ENCODE measurements around the gene ZNF564.
A peak's percentile ranks its signal among the peaks of the same experiment; 100 is the strongest.
"Not testable (repeated sequence)": the region's sequence is repeated elsewhere in the genome, so short reads cannot be mapped to it uniquely, and the experiment has no call there.

The ZNF564 gene

DNA sequence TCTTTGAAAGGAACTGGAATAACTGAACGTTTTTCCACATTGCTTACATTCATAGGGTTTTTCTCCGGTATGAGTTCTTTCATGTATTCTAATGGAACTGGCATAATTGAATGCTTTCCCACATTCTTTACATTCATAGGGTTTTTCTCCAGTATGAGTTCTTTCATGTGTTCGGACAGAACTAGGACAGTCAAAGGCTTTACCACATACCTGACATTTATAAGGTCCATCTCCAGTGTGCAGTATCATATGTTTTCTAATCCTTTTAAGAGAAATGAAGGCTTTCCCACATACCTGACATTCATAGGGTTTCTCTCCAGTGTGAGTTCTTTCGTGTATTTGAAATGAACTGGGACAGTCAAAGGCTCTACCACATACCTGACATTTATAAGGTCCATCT, 24.7 kb downstream of the ZNF564 start:
- peaks cover 98 to 100% (median 100%) of the 10 kb centered on the region in 11 experiments for H3K36me3 ChIP-seq
- TF ChIP-seq Cebpa-rat (IDR thresholded peaks at IDR 0.05) = no peak
- no peaks in the 10 kb centered on the region for H4K20me1 ChIP-seq
- H3K9ac ChIP-seq = no peak overlapping the region
- H3K9me3 ChIP-seq (replicated peaks in 1 of 11) = peaks cover 100% of the 10 kb centered on the region in 11 experiments
- no peaks in the 10 kb centered on the region for H3K4me1 ChIP-seq
- no peak overlapping the region for H3K27ac ChIP-seq
- peak overlapping the region; percentile 30 to 54 (median 44) for H3K4me3 ChIP-seq
- no peak overlapping the region for H3K4me2 ChIP-seq
- peaks cover 0 to 8% (median 0%) of the 10 kb centered on the region in 11 experiments; a peak in 2 of 22 replicates for H3K27me3 ChIP-seq

DNA sequence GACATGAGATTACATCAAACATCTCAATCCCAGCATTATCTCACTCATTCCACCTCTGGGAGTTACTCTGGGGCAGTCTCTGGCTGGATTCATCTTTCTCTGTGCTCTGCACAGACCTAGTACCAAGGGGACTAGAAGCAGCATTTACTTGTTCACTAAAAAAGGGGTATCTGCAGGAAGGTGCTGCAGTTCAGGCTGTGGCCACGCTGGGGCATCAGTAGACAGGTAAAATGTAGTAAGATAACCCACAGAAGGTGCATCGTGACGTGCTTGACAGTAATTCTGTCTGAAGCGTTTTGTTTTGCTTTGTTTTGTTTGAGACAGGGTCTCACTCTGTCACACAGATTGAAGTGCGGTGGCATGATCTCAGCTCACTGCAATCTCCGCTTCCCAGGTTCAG, 29.3 kb downstream of the ZNF564 start:
- Histone ChIP-seq H3K27me3 (peaks cover 0 to 8% (median 0%) of the 10 kb centered on the region in 11 experiments; a peak in 2 of 22 replicates), H3K4me3 (peak overlapping the region in 4 of 10 experiments; percentile 1 to 46 (median 16); a peak in 3 of 20 replicates), H3K4me1 (no peaks in the 10 kb centered on the region), H3K36me3 (peaks cover 87 to 100% (median 92%) of the 10 kb centered on the region in 11 experiments), H3K9me3 (replicated peaks in 1 of 11) (peaks cover 100% of the 10 kb centered on the region in 11 experiments), H4K20me1 (no peaks in the 10 kb centered on the region), H3K27ac (no peak overlapping the region), H3K4me2 (no peak overlapping the region), H3K9ac (no peak overlapping the region)
- TF ChIP-seq Cebpa-rat (IDR thresholded peaks at IDR 0.05) = no peak

DNA sequence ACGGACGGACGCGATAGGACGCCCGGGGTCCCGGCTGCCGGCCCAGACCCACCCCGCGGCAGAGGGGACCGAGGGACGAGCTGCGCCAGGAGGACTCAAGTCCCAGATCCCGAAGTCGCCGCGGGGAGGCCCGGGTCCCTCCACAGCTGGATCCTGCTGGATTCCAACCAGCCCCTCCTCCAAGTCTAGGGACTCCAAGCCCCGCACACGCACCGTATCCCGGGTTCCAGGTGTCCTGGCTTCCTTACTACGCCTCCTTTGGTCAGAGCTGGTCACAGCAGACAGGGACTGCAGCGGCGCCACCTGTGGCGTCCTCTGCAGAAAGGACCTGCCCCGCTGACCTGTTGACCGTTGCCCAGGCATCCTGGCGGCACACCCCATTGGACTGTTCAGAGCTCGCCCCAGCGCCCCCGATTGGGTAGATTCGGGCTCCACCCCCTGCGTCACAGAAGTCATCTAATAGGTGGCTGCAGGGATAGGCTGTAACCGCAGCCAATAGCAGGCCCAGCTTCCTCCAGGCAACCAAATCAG, 37.7 kb downstream of the ZNF564 start:
- H3K4me1 ChIP-seq = no peaks in the 10 kb centered on the region
- no peaks in the 10 kb centered on the region for H4K20me1 ChIP-seq
- no peak overlapping the region for H3K27ac ChIP-seq
- TF ChIP-seq Cebpa-rat (IDR thresholded peaks at IDR 0.05) = no peak
- peaks cover 24 to 56% (median 40%) of the 10 kb centered on the region in 11 experiments for H3K36me3 ChIP-seq
- H3K9ac ChIP-seq = no peak overlapping the region
- H3K4me2 ChIP-seq = no peak overlapping the region
- no peak overlapping the region for H3K4me3 ChIP-seq
- H3K9me3 ChIP-seq (replicated peaks in 1 of 11) = peaks cover 76 to 100% (median 94%) of the 10 kb centered on the region in 11 experiments
- H3K27me3 ChIP-seq = no peaks in the 10 kb centered on the region

DNA sequence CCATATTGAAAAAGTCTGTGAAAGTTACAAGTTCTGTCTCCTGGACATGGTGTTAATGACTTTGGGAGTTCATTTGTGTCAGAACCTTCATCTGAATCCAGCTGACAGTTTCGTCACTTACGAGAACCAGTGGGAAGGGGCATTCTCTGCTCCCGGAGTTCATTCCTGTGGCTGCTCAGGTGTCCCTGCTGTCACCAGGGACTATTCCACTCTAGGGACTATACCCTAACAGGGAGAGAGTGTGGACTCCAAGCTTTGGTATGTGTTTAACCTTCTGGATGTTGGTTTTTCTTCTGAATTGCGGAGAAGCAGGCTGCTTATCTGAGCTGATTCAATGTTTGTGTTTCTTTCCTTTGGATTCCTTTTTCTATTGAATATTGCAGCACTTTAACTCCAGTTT, 54.2 kb downstream of the ZNF564 start:
- H3K4me3 ChIP-seq = no peak overlapping the region
- no peak overlapping the region for H3K4me2 ChIP-seq

DNA sequence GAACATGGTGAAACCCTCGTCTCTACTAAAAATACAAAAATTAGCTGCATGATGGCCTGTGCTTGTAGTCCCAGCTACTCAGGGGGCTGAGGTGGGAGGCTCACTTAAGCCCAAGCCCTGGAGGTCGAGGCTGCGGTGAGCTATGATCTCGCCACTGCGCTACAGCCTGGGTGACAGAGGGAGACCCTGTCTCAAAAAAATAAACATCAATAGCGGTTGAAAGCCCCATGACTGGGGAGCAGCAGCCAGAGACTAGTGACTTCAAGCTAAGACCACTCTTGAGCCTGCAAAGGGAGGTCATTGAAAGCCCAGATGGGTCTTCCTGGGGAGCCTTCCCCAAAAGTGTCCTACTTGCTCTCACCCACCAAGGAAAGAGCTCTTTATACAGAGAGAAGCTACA, 54.8 kb downstream of the ZNF564 start:
- Histone ChIP-seq H3K9ac (no peak overlapping the region), H3K4me1 (peaks cover 0 to 12% (median 8%) of the 10 kb centered on the region in 10 experiments; a peak in 15 of 20 replicates), H3K9me3 (replicated peaks in 1 of 11) (peaks cover 20 to 61% (median 35%) of the 10 kb centered on the region in 11 experiments), H3K27me3 (no peaks in the 10 kb centered on the region), H3K4me3 (no peak overlapping the region), H3K36me3 (no peaks in the 10 kb centered on the region), H3K27ac (no peak overlapping the region), H3K4me2 (peak overlapping the region in 1 of 11 experiments; percentile 92; a peak in 1 of 22 replicates), H4K20me1 (no peaks in the 10 kb centered on the region)
- TF ChIP-seq Cebpa-rat (IDR thresholded peaks at IDR 0.05) = no peak

More for the DNA sequence above, 54.2 kb downstream of the ZNF564 start:
- Histone ChIP-seq H3K4me1 (peaks cover 0 to 12% (median 8%) of the 10 kb centered on the region in 10 experiments; a peak in 15 of 20 replicates), H3K9ac (no peak overlapping the region), H3K9me3 (replicated peaks in 1 of 11) (peaks cover 23 to 63% (median 37%) of the 10 kb centered on the region in 11 experiments), H4K20me1 (no peaks in the 10 kb centered on the region), H3K36me3 (no peaks in the 10 kb centered on the region), H3K27ac (no peak overlapping the region), H3K27me3 (no peaks in the 10 kb centered on the region)
- no peak for TF ChIP-seq Cebpa-rat (IDR thresholded peaks at IDR 0.05)

DNA sequence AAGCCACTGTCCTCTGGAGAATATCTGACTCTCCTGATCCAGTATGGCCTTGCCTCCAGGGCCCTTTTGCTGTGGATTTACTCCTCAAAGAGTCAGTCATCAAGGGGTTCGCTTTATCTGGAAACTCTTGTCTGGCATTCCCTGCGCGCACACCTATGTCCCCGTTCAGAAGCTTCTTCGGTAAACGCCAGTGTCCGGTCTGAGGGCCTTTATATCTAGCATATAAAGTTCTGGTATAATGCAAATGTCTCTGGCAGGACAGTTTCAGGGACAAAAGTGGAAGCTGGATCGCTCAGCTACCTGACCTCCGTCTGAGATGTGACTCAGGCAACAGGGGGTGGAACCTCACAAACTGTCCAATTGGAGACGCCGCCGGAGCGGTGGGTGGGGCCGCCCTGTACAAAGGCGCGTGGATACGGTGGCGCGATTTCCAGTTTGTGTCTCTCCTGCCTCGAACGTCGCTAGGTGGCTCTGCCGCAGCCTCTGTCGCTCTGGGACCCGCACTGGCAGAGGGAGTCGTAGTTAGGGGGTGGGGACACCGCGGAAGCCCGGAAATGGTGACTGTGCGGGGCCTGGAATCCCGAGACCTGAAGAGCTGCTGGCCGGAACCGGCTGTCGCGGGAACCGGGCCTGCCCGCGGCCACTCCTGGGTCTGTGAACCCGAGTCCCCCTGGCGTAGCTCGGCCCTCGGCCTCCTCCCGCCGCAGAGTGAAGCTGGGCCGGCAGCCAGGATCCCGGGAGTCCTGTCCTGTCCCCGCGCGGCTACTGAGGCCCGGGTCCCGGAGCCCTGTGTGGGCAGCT, 56.1 kb downstream of the ZNF564 start:
- Histone ChIP-seq H3K36me3 (no peaks in the 10 kb centered on the region), H3K9me3 (replicated peaks in 1 of 11) (peaks cover 17 to 59% (median 40%) of the 10 kb centered on the region in 11 experiments), H3K4me2 (peak overlapping the region; percentile 85 to 96 (median 91)), H3K4me3 (peak overlapping the region; percentile 58 to 79 (median 69)), H3K27ac (peak overlapping the region; percentile 67 to 94 (median 88)), H3K4me1 (peaks cover 0 to 12% (median 8%) of the 10 kb centered on the region in 10 experiments; a peak in 15 of 20 replicates), H3K9ac (peak overlapping the region; percentile 77 to 92 (median 87)), H4K20me1 (no peaks in the 10 kb centered on the region), H3K27me3 (no peaks in the 10 kb centered on the region)
- no peak for TF ChIP-seq Cebpa-rat (IDR thresholded peaks at IDR 0.05)

DNA sequence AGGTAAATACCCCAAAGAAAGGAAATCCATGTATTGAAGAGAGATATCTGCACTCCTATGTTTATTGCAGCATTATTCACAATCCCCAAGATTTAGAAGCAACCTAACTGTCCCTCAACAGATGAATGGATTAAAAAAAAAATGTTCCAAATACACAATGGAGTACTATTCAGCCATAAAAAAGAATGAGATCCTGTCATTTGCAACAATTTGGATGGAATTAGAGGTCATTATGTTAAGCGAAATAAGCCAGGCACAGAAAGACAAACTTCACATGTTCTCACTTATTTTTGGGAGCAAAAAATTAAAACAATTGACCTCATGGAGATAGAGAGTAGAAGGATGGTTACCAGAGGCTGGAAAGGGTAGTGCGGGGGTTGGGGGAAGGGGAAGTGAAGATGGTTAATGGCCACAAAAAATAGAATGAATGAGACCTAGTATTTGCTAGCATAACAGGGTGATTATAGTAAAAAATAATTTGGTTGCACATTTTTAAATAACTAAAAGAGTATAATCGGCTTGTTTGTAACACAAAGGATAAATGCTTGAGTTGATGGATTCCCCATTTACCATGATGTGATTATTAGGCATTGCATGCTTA, 56.9 kb downstream of the ZNF564 start:
- H3K9me3 ChIP-seq (replicated peaks in 1 of 11) = peaks cover 15 to 54% (median 33%) of the 10 kb centered on the region in 11 experiments; a peak in 21 of 22 replicates
- H3K27me3 ChIP-seq = no peaks in the 10 kb centered on the region
- peak overlapping the region; percentile 85 to 96 (median 91); a peak in 17 of 22 replicates for H3K4me2 ChIP-seq
- peak overlapping the region in 9 of 10 experiments; percentile 58 to 71 (median 69); a peak in 13 of 20 replicates for H3K4me3 ChIP-seq
- H3K9ac ChIP-seq = peak overlapping the region in 2 of 11 experiments; percentile 87 to 92; a peak in 3 of 22 replicates
- TF ChIP-seq Cebpa-rat (IDR thresholded peaks at IDR 0.05) = no peak
- H3K27ac ChIP-seq = no peak overlapping the region
- no peaks in the 10 kb centered on the region for H3K36me3 ChIP-seq
- H4K20me1 ChIP-seq = no peaks in the 10 kb centered on the region
- H3K4me1 ChIP-seq = peaks cover 0 to 12% (median 8%) of the 10 kb centered on the region in 10 experiments; a peak in 15 of 20 replicates

DNA sequence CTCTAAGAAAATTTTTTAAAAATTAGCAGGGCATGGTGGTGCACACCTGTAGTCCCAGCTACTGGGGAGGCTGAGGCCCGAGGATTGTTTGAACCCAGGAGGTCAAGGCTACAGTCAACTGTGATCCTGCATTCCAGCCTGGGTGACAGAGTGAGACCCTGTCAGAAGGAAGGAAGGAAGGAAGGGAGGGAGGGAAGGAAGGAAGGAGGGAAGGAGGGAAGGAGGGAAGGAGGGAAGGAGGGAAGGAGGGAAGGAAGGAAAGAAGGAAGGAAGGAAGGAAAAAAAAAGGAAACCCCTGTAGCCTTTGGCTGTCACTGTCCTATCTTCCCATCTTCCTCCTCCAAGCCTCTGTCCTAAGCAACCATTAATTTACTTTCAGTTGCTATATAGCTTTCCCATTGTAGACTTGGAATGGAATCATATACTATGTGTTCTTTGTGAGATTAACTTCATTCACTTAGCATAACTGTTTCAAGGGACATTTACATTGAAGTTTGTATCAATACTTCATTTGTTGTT, 65.0 kb downstream of the ZNF564 start:
- not testable (repeated sequence) for H3K27ac ChIP-seq, H3K27me3 ChIP-seq, H3K36me3 ChIP-seq, H3K9ac ChIP-seq, H3K4me3 ChIP-seq
- Histone ChIP-seq H4K20me1 (peaks cover 0 to 21% (median 5%) of the 10 kb centered on the region in 11 experiments; a peak in 6 of 22 replicates), H3K4me2 (peak overlapping the region in 5 of 11 experiments; percentile 90 to 94 (median 92); a peak in 4 of 22 replicates), H3K9me3 (replicated peaks in 1 of 11) (peaks cover 4 to 29% (median 15%) of the 10 kb centered on the region in 11 experiments; a peak in 20 of 22 replicates), H3K4me1 (peaks cover 27 to 42% (median 38%) of the 10 kb centered on the region in 10 experiments)
